ENCODE measurements around the gene TMEM51. TPM values are rescaled to one million over a fixed set of nuclear protein-coding genes. Genes with fewer than 3 reads are reported as not detected.

The TMEM51 gene
- total and polyA plus RNA-seq, 9 of the 15 experiments (the other 6 are each of a cell fraction or from before 2014, with no cell fraction given): 0.06 to 1.4 (median 0.58) TPM

- TF ChIP-seq ZNF318 (IDR thresholded peaks at IDR 0.05; ENCODE audit: borderline replicate concordance in 1 of 2, low read depth in 1 of 2) (no peak), FOSL1 (tag; conservative IDR thresholded peaks at IDR 0.05) (peak; percentile 69), YBX1 (IDR thresholded peaks at IDR 0.05) (no peak), L3MBTL2 (IDR thresholded peaks at IDR 0.05) (peak; percentile 51), JUN (IDR thresholded peaks at IDR 0.05; ENCODE audit: borderline replicate concordance, low read depth, low read length) (peak; percentile 90), JUN (CRISPR knock-in tag; IDR thresholded peaks at IDR 0.05; ENCODE audit: borderline replicate concordance) (no peak), NCOR1 (IDR thresholded peaks at IDR 0.05) (no peak), ZNF445 (CRISPR knock-in tag; IDR thresholded peaks at IDR 0.05; ENCODE audit: low read depth) (no peak), ZSCAN32 (CRISPR knock-in tag; IDR thresholded peaks at IDR 0.05) (no peak), ZBTB12 (CRISPR knock-in tag; IDR thresholded peaks at IDR 0.05) (peak; percentile 59; the same call in 1 of the 2 replicates), RAD51 (IDR thresholded peaks at IDR 0.05; ENCODE audit: borderline replicate concordance, low read depth) (no peak), CEBPG (CRISPR knock-in tag; IDR thresholded peaks at IDR 0.05) (no peak), CEBPG (tag; conservative IDR thresholded peaks at IDR 0.05 in 1 of 2, IDR thresholded peaks at IDR 0.05 in 1 of 2) (peak in 1 of 2 experiments; percentile 49; a peak in 1 of 4 replicates), ZZZ3 (IDR thresholded peaks at IDR 0.05) (no peak), CTCFL (IDR thresholded peaks at IDR 0.05; ENCODE audit: borderline replicate concordance, insufficient read depth, low read depth, low read length, poor library complexity, severe bottlenecking) (no peak), SLC30A9 (CRISPR knock-in tag; IDR thresholded peaks at IDR 0.05) (no peak)
Observed at GRCh38 chr1:15106608-15107007, 46.9 kb upstream of the TMEM51 start (continued).
